Measurements from ENCODE around the gene USP10.

GRCh38 chr16:84665843-84666242, 34.0 kb upstream of the USP10 start:
- TF ChIP-seq MAX (IDR thresholded peaks at IDR 0.05) (no peak), EP300 (IDR thresholded peaks at IDR 0.05; ENCODE audit: borderline replicate concordance) (no peak), USF1 (IDR thresholded peaks at IDR 0.05) (no peak), REST (IDR thresholded peaks at IDR 0.05; ENCODE audit: low read depth) (no peak), RAD21 (IDR thresholded peaks at IDR 0.05; ENCODE audit: low read depth) (no peak), TAF1 (IDR thresholded peaks at IDR 0.05; ENCODE audit: low read depth) (no peak), YY1 (IDR thresholded peaks at IDR 0.05; ENCODE audit: low read depth) (no peak), CREB1 (IDR thresholded peaks at IDR 0.05; ENCODE audit: low read depth) (no peak), FOXM1 (IDR thresholded peaks at IDR 0.05; ENCODE audit: borderline replicate concordance, low read depth) (no peak), EGR1 (IDR thresholded peaks at IDR 0.05) (no peak), TEAD4 (IDR thresholded peaks at IDR 0.05) (no peak), ZBTB7A (IDR thresholded peaks at IDR 0.05; ENCODE audit: low read depth) (no peak)
